Gastrocnemius medialis (tissue), 4 donors: ENCODE measurements around the gene LRAT.

Source experiments
- CTCF ChIP-seq, 5 experiments: fragments of 450-650 bp in 3 of 5; fragments of 200-600 bp in 2 of 5; sonication (generic) in 2 of 5; IDR thresholded peaks in 4 of 5; conservative IDR thresholded peaks in 1 of 5; 1 replicate in 4 of 5; 2 replicates in 1 of 5; pipeline ENCODE4 v1.5.1; 2016 to 2019; ENCODE audit warnings: antibody characterized with exemption in 5 of 5, mild to moderate bottlenecking in 3 of 5, moderate library complexity in 3 of 5
- POLR2A ChIP-seq, 2 donors: fragments of 450-650 bp; IDR thresholded peaks; one replicate each; pipeline ENCODE4 v1.6.1; 2017; ENCODE audit warnings: antibody characterized with exemption in 2 of 2, mild to moderate bottlenecking in 2 of 2, moderate library complexity in 2 of 2

- no peak for TF ChIP-seq CTCF (IDR thresholded peaks at IDR 0.05 in 4 of 5, conservative IDR thresholded peaks at IDR 0.05 in 1 of 5)
- TF ChIP-seq POLR2A (IDR thresholded peaks at IDR 0.05) = no peak
Observed at GRCh38 chr4:154760895-154761294, 17.1 kb downstream of the LRAT start.
